Activated CD8-positive, alpha-beta memory T cell treated with anti-CD3 and anti-CD28 coated beads for 1 hour (primary cell): ENCODE data around the gene DPP6.

Experiments used
- DNase-seq, 2 donors: peaks; one replicate each; pipeline ENCODE4 v3.0.0-alpha.2; 2020; ENCODE audit warnings: low read depth in 1 of 2; ENCODE audit errors: extremely low read depth in 1 of 2

Gene DPP6

GRCh38 chr7:154332811-154333580 is 280.8 kb downstream of the DPP6 start:
- DNase-seq, result no peak

- no peak for DNase-seq
These were observed 284.1 kb downstream of the DPP6 start for GRCh38 chr7:154336295-154336694.

GRCh38 chr7:154338701-154339506 is 286.7 kb downstream of the DPP6 start:
- DNase-seq, result no peak

- no peak for DNase-seq
These were observed 290.9 kb downstream of the DPP6 start for GRCh38 chr7:154342971-154343633.

- no peak for DNase-seq
These were observed 291.7 kb downstream of the DPP6 start for GRCh38 chr7:154343778-154344412.

GRCh38 chr7:154345093-154345492 is 292.9 kb downstream of the DPP6 start:
- DNase-seq, result no peak

- no peak for DNase-seq
These were observed 295.6 kb downstream of the DPP6 start for GRCh38 chr7:154347700-154348266.

- no peak for DNase-seq
These were observed 298.7 kb downstream of the DPP6 start for GRCh38 chr7:154350892-154351291.

- DNase-seq, result no peak
These were observed 301.2 kb downstream of the DPP6 start for GRCh38 chr7:154353355-154353767.

- no peak for DNase-seq
These were observed 312.0 kb downstream of the DPP6 start for GRCh38 chr7:154364170-154364569.

GRCh38 chr7:154371424-154371823 is 319.2 kb downstream of the DPP6 start:
- no peak for DNase-seq

- no peak for DNase-seq
These were observed 319.9 kb downstream of the DPP6 start for GRCh38 chr7:154372011-154372601.

GRCh38 chr7:154373956-154374355 is 321.8 kb downstream of the DPP6 start:
- DNase-seq, result no peak

- DNase-seq, result no peak
These were observed 323.8 kb downstream of the DPP6 start for GRCh38 chr7:154375956-154376355.

GRCh38 chr7:154380771-154381170 is 328.6 kb downstream of the DPP6 start:
- no peak for DNase-seq

- DNase-seq, result no peak
These were observed 330.8 kb downstream of the DPP6 start for GRCh38 chr7:154383045-154383444.

- DNase-seq, result no peak
These were observed 333.0 kb downstream of the DPP6 start for GRCh38 chr7:154385214-154385613.

GRCh38 chr7:154387252-154387651 is 335.1 kb downstream of the DPP6 start:
- no peak for DNase-seq

- no peak for DNase-seq
These were observed 336.2 kb downstream of the DPP6 start for GRCh38 chr7:154388412-154388811.

GRCh38 chr7:154388999-154389398 is 336.8 kb downstream of the DPP6 start:
- DNase-seq, result no peak
